CD4-positive, alpha-beta T cell treated with Interleukin-15 for 4 hours (primary cell): Measurements from ENCODE around the gene STXBP5.

Experiments used
- DNase-seq: peaks from one replicate; pipeline ENCODE4 v3.0.0-alpha.2; 2020; ENCODE audit warnings: low spot score

The STXBP5 gene

DNA sequence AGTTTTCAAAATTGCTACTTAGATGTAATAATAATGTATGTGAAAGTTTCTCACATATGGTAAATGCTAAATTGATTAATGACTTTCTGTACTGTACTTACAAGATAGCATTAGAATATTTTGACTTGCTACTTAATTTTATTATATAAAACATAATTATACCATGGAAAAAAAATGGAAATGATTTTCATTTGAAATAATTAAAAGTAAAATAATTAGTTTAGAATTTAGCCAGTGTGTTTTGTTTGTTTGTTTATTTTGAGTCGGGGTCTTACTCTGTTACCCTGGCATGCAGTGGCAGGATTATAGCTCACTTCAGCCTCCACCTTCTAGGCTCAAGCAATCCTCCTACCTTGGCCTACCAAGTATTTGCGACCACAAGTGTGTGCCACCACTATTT is 7.1 kb downstream of the STXBP5 start:
- no peak for DNase-seq

DNA sequence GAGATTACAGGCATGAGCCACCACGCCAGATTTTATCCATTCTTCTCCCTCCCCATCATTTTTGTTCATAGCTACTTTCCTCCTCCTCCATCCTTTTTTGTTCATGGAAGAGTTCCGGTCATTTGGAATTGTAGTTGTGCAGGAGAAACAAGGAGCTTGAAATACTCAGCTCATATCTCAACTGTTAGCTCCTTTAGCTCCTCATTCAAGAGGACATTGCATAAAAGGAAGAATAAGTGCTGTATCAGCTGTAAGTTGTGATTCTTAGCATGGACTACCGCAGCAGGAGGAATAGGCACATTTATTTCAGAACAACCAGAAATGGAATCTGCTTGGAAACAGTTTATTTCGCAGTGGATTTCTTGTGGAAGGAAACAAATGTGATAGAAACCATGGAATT is 7.6 kb downstream of the STXBP5 start:
- DNase-seq, result no peak

DNA sequence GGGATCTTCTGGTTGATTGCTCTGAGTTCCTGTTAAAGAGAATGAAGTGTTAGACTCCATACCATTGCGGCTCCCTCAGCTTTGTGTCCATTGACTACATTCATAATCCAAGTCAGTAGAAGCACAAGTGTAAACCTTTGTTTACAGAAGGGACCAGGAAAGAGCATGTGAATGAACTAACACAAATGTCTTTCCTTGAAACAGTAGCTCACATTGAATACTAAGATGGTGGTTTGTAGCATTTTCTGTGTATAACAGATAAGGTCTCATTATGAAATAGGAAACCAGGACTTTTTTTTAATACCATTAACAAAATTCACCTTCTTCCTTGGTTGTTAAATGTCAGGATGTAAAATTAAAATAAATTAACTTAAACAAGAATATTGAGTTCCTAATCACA is 8.4 kb downstream of the STXBP5 start:
- DNase-seq, result no peak

- no peak for DNase-seq
These were observed 9.6 kb downstream of the STXBP5 start for GRCh38 chr6:147213772-147214171.

- no peak for DNase-seq
These were observed 10.3 kb downstream of the STXBP5 start for GRCh38 chr6:147214248-147215227.

- no peak for DNase-seq
These were observed 12.7 kb downstream of the STXBP5 start for GRCh38 chr6:147216915-147217314.

- DNase-seq, result no peak
These were observed 13.7 kb downstream of the STXBP5 start for GRCh38 chr6:147217840-147218404.

DNA sequence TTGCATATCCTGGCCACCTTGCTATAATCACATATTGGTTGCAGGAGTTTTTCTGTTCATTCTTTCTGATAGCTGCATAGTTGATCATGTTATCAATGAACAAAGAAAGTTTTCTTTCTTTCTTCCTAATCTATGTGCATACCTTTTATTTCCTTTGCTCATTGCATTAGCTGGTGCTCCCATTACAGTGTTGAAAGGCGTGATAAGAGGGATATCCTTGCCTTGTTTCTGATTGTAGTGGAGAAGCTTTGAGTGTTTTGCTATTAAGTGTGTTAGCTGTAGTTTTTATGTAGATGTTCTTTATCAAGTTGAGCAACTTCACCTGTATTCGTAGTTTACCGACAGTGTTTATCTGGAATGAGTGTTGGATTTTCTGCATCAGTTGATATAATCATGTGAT is 14.6 kb downstream of the STXBP5 start:
- no peak for DNase-seq

GRCh38 chr6:147219463-147219862 is 15.2 kb downstream of the STXBP5 start:
- DNase-seq, result no peak

DNA sequence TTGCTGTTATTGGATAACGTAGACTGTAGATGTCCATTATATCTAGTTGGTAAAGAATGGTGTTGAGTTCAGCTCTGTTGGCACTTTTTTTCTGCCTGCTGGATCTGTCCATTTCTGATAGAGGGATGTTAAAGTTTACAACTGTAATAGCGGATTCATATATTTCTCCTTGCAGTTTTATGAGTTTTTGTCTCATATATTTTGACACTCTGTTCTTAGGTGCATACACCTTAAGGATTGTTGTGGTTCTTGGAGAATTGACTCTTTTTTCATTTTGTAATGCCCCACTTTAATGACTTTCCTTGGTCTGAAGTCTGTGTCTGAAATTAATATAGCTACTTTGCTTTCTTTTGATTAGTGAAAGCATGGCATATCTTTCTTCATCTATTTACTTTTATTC is 16.1 kb downstream of the STXBP5 start:
- no peak for DNase-seq

- no peak for DNase-seq
These were observed 17.5 kb downstream of the STXBP5 start for GRCh38 chr6:147221739-147222138.

DNA sequence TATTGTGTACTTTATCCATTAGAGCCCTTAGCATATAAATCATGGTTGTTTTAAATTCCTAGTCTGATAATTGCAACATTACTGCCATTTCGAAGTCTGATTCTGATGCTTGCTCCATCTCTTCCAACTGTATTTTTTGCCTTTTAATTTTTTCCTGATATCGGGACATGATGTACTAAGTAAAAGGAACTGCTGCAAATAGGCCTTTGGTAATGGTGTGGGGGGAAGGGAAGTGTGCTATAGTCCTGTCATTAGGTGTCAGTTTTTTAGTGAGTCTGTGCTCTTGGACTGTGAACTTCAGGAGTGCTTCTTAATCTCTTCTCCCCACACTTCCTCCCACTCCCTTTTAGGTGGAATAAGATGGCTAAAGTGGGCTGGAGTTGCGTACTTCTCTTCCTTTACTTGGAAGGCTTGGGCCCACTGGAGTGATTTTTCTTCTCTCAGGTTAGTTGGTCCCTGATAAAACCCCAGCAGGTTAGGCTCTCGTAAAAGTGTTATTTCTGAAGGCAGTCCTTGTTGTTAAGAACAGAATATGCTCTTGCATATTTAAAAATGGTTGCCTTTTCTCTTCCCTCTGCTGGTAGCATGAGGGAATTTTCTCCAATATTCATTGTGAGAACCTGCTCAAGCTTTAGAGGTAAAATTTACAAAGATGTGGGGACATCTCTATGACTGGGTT is 18.1 kb downstream of the STXBP5 start:
- peak; percentile 24 for DNase-seq

DNA sequence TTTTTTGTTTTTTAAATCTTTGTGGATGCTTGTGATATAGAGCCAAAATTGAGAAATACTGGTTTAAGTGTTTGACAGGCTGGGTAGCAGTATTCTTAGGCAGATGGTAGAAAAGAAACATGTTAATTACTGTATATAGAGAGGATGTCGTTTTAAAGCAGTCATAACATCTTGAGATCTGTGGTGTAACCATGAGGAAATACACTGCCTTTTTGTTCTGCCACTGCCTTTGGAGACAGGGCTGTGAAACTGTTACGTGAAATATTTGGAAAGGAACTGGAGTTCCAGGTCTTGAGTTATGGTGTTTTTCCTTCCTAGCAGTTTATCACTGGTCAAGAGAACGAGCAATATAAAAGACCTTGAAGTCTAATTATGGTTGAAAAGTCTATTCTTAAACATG is 19.5 kb downstream of the STXBP5 start:
- DNase-seq, result no peak

DNA sequence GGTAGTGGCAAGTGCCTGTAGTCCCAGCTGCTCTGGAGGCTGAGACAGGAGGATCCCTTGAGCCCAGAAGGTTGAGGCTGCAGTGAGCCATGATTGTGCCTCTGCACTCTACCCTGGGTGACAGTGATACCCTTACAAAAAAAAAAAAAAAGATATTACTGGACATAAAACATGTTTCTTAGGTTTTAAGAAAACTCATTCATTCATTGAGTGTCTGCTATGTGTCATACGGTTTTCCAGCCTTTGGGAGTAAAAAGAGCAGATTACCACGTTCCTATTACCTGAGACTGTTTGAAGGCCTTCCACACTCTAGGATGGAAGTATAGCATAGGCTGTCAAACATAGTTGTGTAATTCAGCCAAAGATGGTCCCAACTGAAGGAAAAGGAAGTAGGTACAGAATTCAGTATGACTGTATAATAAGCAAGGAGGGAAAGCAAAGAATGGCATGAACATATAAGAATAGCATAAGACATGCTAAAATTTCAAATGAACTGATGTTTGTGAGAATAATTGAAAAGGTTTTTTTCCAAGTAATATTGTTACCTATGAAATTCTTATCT is 22.0 kb downstream of the STXBP5 start:
- no peak for DNase-seq

DNA sequence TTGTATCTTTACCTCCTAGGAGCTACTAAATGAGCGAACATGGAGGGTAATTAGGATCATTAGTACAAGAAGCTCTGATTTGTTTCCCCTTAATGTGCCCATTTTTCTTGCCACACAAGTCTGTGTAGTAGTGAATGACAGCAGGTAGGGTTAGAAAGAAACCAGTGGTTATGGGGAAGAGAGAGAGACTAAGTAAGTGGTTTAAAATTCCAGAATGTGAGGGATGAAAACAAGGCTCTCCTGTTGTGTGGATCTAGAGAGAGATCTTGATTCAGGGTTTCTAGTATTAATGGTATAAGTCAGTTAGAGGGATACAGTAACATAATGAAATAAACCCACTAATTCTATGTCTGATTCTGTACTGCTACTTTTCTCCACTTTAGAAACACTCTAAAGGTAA is 22.7 kb downstream of the STXBP5 start:
- DNase-seq, result no peak

DNA sequence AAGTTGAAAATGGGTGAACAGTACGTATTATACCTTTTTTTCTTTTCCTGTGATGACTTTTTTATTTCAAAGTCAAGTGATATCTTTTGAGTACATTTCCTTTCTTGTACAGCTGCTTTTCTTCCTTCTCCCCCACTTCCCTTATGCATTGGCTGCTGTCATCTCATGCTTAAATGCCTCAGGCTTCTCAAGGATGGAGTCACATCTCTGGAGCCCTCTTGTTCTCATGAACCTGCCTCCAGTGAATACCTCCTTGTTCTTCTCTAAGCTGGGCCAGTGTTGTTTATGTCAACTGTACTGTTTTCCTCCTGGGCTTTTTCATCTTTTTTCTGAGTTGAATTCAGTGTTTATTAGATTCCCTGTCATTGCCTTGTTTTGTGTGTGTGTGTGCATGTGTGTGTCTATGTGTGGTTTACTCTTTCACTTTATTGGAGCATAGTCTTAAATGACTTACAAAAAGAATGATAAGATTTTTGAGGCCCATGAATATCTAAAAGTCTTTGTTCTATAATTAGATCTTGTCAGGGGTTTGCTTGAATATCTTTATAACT is 23.6 kb downstream of the STXBP5 start:
- no peak for DNase-seq

- no peak for DNase-seq
These were observed 27.4 kb downstream of the STXBP5 start for GRCh38 chr6:147231589-147231988.

DNA sequence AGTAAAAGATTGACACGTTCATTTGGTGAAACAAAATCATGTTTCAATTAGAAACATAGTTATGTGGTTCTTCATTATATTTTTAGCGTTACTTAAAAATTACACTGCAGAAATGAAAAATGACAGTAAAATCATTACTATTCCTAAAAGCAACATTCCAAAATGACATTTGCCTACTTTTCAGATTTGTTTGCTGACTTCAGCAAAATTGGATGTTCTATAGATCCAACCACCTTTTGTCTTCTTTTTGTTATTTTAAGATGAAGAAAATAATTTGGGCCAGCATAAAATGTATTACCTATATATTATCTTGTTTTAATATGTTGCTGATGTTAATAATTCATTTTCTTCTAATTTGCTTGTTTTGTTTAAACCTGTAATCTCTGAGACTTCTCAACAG is 30.5 kb downstream of the STXBP5 start:
- no peak for DNase-seq

DNA sequence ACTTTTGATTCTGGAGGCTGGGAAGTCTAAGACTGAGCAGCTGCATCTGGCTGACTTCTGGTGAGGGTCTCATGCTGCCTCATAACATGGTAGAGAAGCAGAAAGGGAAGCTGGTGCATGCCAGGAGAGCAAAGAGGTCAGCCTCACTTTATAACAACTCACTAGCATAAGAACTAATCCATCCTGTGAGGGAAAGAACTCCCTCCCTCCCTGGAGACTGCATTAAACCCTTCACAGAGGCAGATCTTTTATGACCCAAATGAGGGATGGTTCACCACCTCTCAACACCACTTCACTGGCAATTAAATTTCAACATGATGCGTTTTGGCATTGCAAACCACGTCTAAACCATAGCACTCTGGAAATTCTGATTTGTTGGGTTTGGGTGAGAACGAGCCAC is 33.9 kb downstream of the STXBP5 start:
- DNase-seq, result no peak

- no peak for DNase-seq
These were observed 34.7 kb downstream of the STXBP5 start for GRCh38 chr6:147238906-147239305.

GRCh38 chr6:147244832-147245231 is 40.6 kb downstream of the STXBP5 start:
- DNase-seq, result no peak

DNA sequence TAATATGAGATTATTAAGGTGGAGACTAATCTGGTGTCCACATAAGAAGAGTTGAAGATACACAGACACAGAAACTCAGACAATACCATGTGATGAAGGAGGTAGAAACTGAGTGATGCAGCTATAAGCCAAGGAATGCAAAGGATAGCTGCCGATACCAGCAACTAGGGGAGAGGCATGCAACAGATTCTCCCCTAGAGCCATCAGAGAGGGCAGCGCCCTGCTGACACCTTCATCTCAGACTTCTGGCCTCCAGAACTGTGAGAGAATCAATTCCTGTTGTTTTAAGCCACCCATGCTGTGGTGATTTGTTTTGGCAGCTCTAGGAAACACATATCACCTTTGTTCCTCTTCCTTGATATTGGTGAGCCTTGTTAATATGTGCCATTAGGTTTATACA is 41.5 kb downstream of the STXBP5 start:
- no peak for DNase-seq
